Stimulated activated CD4-positive, alpha-beta T cell treated with anti-CD3 and anti-CD28 coated beads, Interleukin-4, amount 100 ng/mL, for 1 hour (primary cell): Measurements from ENCODE around the gene GNAS.
"Not testable (repeated sequence)": the region's sequence is repeated elsewhere in the genome, so short reads cannot be mapped to it uniquely, and the experiment has no call there.

Experiments
- DNase-seq: peaks from one replicate; pipeline ENCODE4 v3.0.0-alpha.2; 2020

Gene GNAS

DNA sequence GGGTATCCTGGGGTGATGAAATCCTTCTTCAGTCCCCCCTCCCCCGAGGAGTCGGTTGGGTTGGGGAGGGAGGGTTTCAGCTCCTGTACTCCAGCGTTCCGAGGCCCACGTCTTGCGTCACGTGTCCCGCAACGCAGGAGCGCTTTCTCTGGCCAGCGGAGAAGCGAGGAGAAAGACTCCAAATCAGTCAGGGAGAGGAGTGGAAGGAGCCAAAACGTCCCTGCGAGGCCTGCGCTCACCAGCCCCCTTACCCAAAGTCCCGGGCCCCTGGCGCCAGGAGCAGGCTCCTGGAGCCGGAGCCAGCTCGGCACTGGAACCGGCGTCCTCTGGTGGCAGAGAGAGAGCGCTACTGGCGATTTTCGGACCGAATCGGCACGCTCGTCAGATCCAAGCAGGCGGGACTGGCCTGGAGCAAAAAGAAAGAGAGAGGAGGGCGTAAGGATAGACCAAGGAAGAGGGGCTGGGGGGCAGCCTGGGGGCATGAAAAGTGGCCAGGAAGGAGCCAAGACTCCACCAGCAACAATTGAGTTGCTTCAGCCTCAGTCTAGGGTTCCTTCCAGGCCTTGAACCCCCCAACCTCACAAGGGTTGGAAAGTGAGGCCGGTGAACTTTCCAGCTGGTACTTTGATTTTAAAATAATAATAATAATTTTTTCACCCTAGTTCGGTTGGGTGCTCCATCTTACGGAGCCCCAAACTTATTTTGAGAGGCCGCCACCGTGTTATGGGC, at the start of gene GNAS:
Gene GNAS, plus strand, starts transcription at position 174 of the 729 bp plus-strand sequence.
- DNase-seq: peak; percentile 67

DNA sequence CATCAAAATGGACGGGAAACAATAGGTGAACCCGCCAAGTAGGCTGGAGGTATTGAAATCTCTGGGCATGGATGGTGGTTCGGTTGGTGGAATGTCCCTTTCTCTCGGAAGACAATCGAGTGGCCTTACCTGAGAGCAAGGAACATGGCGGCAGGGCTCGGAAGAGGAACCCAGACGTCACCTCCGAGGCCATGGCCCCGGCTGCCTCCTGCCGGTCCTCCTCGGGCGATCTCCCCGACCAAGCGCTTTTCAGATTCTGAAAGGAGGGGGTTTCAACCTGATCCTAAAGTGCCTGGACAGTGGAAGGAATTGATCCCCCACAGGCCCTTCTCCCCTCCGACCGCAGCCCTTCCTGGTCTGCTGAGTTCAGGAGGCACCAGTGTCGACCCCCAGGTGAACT, 49.0 kb upstream of the GNAS start:
- no peak for DNase-seq

DNA sequence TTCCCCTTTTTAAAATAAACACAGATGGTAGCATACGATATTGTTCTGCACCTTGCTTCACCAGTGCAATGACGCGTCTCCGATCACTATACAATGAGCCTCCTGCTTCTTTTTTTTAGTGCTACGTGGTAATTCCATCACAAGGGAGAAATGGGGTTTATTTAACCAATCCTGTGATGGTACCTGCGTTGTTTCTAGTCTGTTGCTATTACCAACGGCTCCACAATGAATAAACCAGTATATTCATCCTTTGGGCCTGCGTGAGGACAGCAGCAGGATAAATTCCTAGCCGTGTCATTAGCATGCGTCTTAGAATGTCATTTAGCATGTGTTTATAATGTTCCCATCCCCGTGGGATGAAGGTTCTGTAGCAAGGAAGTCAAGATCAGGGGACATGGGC, 44.7 kb upstream of the GNAS start:
- DNase-seq: no peak

DNA sequence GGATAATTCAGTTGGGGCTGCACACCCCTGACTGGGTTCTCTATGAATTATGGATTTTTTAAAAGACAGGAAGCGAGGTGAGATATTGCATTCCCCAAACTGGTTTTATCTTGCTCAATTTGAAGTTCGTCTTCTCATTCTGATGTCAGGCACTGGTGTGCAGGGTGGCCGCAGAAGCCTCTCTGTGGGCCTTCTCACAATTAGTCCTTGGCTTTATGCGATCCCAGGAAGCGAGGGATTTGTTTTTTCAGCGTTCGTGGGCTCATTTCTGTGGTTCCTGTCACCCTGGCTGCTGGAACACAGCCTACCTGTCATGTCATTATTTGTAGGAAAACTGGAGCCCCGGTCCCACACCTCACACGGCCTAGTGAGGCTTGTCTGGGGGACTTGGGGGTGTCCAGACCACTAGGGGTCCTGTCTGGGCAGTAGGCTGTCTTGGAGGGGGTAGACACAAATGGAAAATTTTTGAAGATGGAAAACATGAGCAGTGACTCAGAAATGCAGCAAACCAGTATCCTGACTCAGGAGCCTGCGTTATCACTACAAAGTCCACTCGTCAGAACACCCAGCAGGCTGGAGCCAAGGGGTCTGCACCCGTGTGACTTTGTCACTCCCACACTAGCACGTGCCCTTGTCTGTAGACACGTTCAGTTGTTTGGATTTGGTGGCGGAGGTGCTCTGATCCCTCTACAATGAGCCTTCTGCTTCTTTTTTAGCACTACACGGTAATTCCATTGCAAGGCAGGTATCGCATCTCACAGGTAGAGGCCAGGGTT, 44.1 kb upstream of the GNAS start:
- no peak for DNase-seq

DNA sequence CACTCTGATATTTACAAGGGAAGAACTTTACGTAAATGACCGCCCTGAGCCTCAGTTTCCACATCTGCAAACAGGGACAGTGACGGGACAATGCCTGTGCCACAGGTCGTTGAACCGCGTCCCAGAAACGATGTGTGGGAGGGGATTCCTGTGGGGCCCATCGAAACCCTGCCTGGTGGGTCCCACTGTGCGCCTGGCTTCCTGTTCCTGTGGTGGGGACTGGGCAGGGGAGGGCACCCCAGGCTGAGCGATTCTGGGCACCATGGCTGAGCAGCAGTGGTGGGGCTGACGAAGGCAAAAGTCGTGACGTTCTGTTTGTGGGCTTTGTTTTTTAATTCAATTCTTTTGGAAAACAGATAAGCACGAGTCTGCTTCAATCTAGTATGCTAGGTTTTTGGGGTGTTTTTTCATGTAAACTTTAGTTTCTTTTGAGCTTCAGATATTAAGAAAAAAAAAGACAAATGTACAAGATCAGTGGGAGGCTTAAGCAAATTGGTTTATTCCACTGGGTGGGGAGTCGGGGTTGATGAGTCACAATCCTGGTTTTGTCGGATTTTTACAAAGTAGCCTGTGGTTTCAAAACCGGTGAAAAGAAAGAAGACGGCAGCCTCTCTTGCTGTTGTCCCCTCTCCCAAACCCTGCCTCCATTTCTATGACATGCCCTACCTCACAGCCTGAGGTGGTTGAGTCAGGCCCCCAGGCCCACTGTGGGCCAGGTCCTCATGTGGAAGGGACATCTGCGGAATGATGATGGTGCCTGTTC, 42.2 kb upstream of the GNAS start:
- no peak for DNase-seq

DNA sequence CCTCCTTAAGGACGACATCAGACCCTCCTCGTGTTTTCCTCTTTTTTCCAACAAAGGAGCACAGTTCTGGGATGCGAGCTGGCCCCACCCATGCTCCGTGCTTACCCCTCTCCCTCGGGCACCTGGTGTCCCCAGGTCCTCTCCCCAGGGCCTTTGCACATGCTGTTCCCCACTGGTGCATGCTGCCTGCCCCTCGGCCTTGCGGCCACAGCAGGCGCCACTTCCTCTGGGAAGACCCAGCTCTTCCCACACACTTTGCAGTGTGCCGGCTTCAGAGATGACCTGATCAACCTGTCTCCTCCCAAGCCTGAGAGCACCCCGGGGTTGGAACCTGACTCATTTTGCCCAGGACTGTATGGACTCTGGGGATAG, 41.7 kb upstream of the GNAS start:
- DNase-seq: no peak

DNA sequence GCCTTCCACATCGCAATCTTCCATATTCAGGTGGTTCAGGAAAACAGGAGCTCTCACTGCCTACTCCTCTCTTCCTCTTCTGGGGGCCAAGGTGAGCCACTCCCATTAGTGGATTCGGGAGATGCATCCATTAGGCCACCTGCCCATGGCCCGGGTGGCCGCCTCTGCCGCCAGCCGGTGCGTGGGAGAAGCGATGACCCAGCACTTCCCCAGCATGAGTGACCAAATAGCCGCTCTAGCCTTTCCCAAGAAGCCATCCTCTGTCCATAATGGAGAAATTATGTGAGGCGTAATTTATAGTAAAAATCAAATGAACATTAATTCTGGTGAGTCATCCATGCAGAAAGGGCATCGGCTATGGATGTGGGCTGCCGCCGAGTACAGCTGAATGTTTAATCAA, 41.2 kb upstream of the GNAS start:
- DNase-seq: no peak

DNA sequence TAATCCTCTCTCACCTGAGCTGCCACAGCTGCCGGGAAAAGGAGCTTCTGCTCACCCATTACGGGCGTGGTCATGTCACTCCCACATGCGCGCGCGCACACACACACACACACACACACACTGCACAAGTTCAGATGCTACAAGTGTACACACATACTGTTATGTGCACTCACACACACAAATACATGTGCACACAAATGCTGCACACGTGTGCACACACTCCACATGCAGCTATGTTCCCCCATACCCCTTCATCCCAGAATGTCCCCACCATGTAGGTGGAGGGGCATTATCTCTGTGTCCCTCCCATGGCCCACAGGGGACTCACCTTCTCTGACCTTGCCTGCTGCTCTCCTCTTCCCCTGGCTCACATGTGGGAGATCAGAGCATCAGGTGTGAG, 39.1 kb upstream of the GNAS start:
- no peak for DNase-seq

DNA sequence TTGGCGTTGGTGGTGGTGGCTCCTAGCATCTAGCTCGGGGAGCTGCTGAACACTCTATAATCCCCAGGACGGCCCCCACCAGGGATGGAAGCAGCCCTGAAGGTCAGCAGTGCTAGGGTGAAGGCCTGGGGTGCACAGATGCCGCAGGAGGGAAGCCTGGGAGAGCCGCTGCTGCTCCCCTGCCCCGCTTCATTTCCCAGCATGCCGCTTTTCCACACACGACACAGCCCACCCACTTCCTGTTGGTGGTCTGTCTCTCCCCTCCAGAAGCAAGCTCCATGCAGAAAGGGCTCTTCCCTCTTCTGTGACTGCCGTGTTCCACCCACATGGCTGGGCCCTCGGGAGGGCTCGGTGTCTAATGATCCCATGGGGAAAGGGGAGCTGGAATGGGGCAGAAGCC, 37.1 kb upstream of the GNAS start:
- no peak for DNase-seq

DNA sequence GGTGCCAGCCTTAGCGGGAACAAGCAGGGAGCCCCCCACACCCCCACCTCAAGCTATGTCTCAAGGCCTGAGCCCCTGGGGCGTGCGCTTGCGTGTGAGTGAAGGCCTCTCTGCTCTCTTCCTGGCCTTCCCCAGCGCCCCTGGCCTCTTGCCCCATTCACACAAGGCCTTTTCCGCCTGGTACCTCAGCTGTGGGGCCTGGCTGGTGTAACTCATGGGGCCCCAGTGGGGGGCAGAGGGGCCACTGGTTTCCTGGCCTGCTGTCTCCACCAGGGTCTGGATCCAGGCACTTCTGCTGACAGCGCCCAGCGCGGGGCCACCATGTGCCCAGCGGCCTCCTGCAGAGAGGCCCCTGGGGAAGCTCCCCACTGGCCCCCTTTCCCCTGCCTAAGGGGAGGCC, 36.5 kb upstream of the GNAS start:
- DNase-seq: no peak

DNA sequence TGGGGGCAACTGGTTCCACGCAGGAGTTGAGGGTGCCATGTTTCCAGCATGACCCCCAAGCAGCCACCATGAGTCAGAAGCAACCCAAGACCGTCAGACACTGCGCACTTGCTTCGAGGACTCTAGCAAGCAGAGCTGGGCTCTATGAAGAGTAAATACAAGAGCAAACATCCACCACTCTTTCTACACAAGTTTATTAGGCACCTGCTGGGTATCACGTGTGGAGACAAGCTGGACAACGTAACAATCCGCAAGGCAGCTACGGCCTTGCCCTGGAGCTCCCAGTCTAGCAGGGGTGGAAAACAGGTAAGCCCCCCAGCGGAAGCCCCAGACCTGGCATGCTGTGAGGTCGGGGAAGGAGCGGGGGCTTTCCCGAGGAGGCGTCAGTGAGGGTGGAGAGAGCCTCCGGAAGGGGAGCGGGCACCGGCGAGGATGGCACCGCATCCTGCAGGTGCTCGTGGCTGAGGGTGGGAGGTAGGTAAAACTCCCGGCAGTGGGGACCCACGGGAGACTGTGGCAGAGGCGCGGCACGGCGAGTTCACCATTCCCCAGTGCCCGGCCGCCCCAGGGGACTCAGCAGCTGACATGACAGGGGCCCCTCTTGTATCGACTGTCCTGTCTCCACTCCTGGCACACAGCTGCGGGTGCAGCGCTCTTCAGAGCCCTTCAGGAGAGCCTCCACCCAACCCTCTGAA, 35.4 kb upstream of the GNAS start:
- no peak for DNase-seq

DNA sequence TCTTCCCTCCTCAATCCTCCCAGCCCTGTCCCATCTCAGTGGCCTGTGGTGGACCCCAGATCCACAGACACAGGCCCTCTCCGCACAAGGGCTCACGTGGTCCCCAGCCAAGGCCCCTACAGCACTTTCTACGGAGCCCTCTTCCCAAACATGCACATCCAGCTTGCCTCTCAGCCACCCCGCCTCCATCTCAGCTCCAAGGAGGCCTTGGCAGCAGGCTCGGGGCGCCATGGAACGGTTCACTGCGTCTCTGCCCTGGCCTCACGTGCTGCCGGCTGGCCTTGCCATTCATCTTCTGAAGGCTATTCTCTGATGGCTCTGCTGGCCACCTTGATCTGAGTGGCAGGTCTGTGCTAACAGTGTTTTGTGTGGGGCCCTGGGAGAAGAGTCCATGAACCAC, 34.8 kb upstream of the GNAS start:
- DNase-seq: no peak

DNA sequence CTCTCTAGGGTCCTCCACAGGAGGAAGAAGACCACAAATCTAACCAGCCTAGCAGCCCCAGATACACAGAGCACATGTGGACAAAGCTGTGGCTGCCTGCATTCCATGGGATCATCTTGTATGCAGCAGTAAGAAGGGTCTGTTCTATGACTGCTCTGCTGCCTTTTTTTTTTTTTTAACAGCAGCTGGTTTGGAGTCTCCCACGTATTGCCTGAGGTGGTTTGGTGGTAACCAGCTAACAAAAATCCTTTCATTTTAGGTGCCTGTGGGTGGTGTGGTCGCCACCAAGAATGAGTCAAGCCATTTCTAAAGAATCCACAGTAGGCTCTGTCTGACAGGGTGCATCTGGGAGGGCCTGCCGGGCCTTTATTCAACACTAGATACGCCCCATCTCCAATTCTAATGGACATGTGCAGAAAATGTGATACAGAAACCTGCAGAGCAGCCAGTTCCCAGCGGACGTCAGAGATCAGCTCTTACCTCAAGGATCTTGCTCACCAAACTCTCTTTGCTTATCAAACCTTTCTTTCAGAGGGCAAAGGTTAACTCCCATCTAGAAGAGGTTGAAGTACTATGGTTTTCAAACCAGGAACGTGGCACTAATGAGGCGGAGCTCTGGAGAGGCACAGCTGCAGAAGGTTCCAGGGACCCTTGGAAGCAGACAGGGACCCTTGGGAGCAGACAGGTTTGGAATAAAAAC, 33.8 kb upstream of the GNAS start:
- DNase-seq: peak; percentile 38

DNA sequence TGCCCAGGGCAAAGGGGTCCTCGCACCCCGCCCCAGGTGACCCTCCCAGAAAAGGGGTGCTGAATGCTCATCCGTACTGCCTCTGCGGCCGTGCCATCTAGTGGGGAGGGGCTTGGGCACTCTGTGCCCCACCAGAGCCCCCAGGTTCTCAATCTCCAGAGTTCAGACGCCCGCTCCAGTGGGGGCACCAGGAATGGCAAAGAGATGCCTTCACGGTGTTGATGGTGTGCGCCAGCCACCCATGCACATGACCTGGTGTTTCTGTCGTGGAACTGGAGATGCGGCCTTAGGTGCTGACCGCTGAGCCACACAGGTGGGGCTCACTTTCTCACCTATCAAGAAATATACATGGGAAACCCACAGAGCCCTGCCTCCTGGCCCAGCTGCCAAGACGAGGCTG, 32.6 kb upstream of the GNAS start:
- DNase-seq: no peak

DNA sequence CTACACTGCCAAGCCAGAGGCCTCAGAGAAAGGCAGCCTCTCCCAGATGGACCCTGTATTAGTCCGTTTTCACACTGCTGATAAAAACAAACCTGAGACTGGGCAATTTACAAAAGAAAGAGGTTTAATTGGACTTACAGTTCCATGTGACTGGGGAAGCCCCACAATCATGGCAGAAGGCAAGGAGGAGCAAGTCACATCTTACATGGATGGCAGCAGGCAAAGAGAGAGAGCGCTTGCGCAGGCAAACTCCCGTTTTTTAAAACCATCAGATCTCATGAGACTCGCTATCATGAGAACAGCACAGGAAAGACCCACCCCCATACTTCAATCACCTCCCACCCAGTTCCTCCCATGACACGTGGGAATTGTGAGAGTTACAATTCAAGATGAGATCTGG, 32.0 kb upstream of the GNAS start:
- not testable (repeated sequence) for DNase-seq

DNA sequence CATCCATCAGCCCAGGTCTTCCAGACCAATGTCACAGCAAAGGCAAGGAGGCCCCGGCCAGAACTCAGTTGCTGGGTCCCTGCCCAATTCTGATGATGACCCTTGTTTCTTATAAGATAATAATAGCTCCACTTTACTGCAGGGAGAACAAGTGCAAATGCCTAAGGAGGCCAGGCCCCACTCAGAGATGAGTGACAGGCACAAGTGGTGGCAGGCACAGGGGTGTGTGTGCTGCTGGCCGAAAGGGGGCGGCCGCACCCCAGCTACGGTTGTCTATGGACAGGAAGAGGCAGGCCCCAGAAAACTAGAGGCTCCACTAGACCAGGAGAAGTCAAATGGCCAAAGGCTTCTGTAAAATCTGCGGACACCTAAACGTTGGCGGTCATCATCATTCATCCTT, 30.4 kb upstream of the GNAS start:
- DNase-seq: no peak

DNA sequence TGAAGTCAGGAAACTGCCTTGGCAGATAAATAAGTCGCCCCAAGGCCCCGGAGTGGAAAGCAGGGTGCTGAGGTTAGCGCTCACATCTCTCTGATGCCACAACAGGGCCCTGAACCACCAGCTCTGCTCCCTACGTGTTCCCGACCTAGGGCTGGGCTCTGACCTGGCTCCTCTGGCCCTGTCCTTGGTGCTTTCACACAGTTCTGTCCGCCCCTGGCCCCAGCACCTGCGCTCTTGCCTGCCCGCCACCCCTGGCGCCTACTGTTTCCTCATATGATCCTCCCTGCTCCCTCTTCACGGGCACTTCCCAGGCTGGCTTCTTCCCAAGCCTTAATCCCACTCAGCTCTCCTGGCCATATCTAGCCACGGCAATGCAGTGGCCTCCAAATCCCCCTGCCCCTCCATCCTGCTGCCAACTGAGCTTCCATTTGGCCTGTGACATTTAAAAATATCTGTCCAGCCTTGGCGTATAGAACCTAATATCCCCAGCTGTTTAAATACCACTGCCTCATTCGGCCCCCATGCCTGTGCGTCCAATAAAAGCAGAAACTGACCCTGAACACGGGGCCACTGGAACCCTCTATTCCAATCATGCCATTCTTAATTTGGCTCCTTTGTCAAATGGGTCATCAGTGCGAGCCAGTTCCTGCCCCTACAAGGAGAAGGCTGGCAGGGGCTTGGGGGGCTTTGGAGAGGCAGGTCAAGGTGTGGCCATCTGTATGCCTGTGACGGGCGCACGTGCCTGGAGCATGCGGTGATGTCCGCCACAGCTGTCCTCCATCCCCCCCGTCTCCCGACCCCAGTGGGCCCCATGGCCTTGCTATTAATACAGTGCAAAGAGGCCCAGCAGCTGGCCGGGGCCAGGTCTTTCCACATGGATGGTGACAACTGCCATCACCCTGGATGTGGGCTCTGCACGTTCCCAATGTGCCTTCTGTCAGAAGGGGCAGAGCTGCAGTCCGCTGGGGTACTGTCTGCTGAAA, 29.5 kb upstream of the GNAS start:
- no peak for DNase-seq

DNA sequence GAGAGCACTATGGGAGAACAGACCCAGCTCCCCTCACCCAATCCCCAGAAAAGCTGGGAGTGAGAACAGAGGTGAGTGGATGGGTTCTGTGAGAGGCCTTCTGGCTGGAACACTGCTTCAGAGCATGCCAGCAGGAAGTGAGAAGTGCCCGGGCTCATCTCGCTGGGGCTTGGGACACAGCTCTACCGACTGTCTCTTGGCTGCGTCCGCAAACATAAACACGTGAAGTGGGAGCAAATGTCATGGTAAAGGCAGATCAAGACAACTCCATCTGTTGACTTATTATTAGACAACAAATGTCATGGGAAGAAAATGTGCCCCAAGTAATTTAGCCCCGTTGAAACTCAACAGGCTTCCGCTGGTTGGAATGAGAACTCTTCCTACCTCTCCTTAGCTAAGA, 27.7 kb upstream of the GNAS start:
- DNase-seq: no peak

DNA sequence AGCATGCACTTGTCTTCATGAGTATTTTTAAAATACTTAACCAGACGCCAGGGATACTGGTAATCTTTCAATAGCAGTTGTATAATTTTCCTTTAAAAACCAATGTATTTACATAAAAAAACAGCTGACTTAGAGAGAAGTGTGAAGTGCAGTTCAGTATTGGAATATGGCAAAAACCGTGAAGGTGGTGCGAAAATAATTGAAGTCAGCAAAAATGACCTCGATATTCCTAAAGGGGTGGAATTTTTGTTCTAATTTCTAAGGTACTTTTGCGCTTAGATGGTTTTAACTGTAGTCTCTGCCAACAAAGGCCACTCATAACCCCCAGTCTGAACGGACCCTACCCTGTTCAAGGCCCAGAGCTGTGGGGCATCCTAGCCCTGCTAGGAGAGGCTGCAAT, 27.1 kb upstream of the GNAS start:
- no peak for DNase-seq

DNA sequence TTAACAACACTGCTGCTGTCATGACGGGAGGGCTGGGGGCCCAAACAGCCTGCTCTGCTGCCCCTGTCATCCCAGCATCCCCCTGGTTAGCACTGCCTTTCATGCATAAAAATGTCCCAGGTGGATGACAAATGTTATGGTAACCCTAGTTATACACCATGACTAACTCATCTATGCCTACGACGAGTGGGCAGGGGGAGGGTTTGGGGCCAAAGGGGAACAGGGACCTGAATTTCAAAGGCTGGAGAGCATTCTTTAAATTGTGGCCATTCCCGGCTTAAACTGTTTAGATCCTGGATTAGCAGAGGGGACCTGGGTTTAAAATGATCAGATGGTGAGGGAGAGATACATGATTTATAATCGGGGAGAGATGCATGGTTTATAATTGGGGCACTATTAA, 26.2 kb upstream of the GNAS start:
- no peak for DNase-seq

DNA sequence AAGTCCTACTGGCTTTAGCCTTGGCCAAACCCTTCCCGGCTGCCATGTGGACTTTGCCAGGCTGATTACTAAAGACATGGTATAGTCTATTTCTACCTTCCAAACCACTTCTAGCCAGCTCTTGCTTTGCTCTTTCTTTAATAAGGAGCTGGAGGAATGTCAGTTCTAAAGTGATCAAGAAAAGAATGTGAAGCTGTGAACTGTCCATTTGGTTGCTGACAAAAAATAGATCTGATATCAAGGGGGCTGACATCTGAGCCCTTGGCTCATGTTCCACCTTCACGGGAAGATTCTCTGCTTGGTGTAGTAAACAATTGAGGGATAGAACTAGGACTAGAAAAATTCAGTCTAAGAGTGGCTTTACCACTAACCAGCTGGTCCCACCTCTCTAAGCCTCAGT, 24.4 kb upstream of the GNAS start:
- DNase-seq: no peak
